ENCODE measurements around the gene MCF2L. TPM values are rescaled to one million over a fixed set of nuclear protein-coding genes. Genes with fewer than 3 reads are reported as not detected.

MCF2L gene
- total and polyA plus RNA-seq, 10 of the 15 experiments (the other 5 are each of a cell fraction or from before 2014, with no cell fraction given) = 0.06 to 1.1 (median 0.21) TPM; not detected in 2

- TF ChIP-seq, protein P1, sequence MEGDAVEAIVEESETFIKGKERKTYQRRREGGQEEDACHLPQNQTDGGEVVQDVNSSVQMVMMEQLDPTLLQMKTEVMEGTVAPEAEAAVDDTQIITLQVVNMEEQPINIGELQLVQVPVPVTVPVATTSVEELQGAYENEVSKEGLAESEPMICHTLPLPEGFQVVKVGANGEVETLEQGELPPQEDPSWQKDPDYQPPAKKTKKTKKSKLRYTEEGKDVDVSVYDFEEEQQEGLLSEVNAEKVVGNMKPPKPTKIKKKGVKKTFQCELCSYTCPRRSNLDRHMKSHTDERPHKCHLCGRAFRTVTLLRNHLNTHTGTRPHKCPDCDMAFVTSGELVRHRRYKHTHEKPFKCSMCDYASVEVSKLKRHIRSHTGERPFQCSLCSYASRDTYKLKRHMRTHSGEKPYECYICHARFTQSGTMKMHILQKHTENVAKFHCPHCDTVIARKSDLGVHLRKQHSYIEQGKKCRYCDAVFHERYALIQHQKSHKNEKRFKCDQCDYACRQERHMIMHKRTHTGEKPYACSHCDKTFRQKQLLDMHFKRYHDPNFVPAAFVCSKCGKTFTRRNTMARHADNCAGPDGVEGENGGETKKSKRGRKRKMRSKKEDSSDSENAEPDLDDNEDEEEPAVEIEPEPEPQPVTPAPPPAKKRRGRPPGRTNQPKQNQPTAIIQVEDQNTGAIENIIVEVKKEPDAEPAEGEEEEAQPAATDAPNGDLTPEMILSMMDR (IDR thresholded peaks at IDR 0.05 in 2 of 3, conservative IDR thresholded peaks at IDR 0.05 in 1 of 3; ENCODE audit: control insufficient read depth in 2 of 3, extremely low read depth in 1 of 3, insufficient read depth in 1 of 3, low read depth in 3 of 3, low read length in 3 of 3) = no peak
- TF ChIP-seq NFIC (IDR thresholded peaks at IDR 0.05; ENCODE audit: low read depth, low read length) = no peak
Measured at GRCh38 chr13:113121928-113122471, 153.0 kb downstream of the MCF2L start (continued).

GRCh38 chr13:113122550-113123225 is 153.7 kb downstream of the MCF2L start, which contains the start of gene F10:
Gene F10, plus strand, starts transcription at chr13:113122799. Its CDS starts 57 bp downstream, at chr13:113122856.
- intact Hi-C loops (cut with micrococcal nuclease; ENCODE audit: unreplicated experiment) (loop anchor here (10.0 kb wide), 1 partner anchor 178 kb away; no protein-coding TSS in a partner anchor), in situ Hi-C loops (cut with MboI) (no loop called here)
- Histone ChIP-seq H3K4me2 (ENCODE audit: control insufficient read depth, insufficient read depth) (no peak within 1 kb of the TSS), H2AFZ (ENCODE audit: control insufficient read depth, low read depth, low read length) (no peak within 1 kb of the TSS), H3K9ac (ENCODE audit: control insufficient read depth, insufficient read depth, low read length) (no peak within 1 kb of the TSS), H3K36me3 (ENCODE audit: control insufficient read depth in 2 of 2, insufficient read depth in 2 of 2, low read length in 1 of 2) (no peaks in the 10 kb centered on the region), H3K27me3 (replicated peaks in 1 of 2; ENCODE audit: control insufficient read depth in 2 of 2, insufficient read depth in 2 of 2, low read length in 1 of 2) (no peaks in the 10 kb centered on the region), H3K79me2 (ENCODE audit: control insufficient read depth, insufficient read depth, low read length) (no peaks in the 10 kb centered on the region), H3K27ac (ENCODE audit: control insufficient read depth, insufficient read depth) (no peak within 1 kb of the TSS), H4K20me1 (ENCODE audit: control insufficient read depth, insufficient read depth) (no peaks in the 10 kb centered on the region), H3K9me3 (replicated peaks; ENCODE audit: control insufficient read depth, insufficient read depth, low read length) (no peaks in the 10 kb centered on the region), H3K4me1 (ENCODE audit: control insufficient read depth, insufficient read depth, low read length) (no peaks in the 10 kb centered on the region), H3K4me3 (no peak within 1 kb of the TSS)
- ATAC-seq (no peak), DNase-seq (ENCODE audit: low read depth, low spot score) (no peak), FAIRE-seq (no peak)
- RAD21 ChIA-PET (ENCODE audit: unreplicated experiment) = no interaction called here
- TF ChIP-seq SMC3 (IDR thresholded peaks at IDR 0.05; ENCODE audit: borderline replicate concordance, low read length) = no peak
- SMC1A ChIA-PET (ENCODE audit: uncharacterized antibody, unreplicated experiment) = no interaction called here
- CTCF ChIA-PET = no interaction called here
- POLR2A ChIA-PET = no interaction called here
- BruUV-seq (replicated peaks) = no TSS peak
- whole genome bisulfite sequencing (ENCODE audit: insufficient coverage, insufficient replicate concordance, low lambda C conversion rate, missing lambda C conversion rate) = 21% methylated on average over 21 of the region's 23 CpGs
